GM23338 (cell line): ENCODE results near the gene SOD2. TPM values are rescaled to one million over a fixed set of nuclear protein-coding genes. Genes with fewer than 3 reads are reported as not detected.
"Not testable (repeated sequence)": the region's sequence is repeated elsewhere in the genome, so short reads cannot be mapped to it uniquely, and the experiment has no call there.

Experiments
- ATAC-seq: fragments of 200-7000 bp; cut with Tn5 transposase; 3 replicates; pipeline ENCODE4 v1.9.1; 2020
- DNase-seq: peaks from one replicate; pipeline ENCODE4 v3.0.0-alpha.2; 2015; ENCODE audit warnings: low spot score
- H2AFZ ChIP-seq: fragments of 200-600 bp; sonication (generic); 2 replicates; pipeline ENCODE4 v1.8.0; 2016; ENCODE audit warnings: antibody characterized with exemption, mild to moderate bottlenecking, moderate library complexity
- H3F3A ChIP-seq: fragments of 200-600 bp; sonication (generic); replicated peaks from 2 replicates; pipeline ENCODE4 v1.8.0; 2017; ENCODE audit warnings: antibody characterized with exemption, mixed run types, low read depth
- H3K27ac ChIP-seq: fragments of 200-600 bp; sonication (generic); 2 replicates; pipeline ENCODE4 v1.6.1; 2016; ENCODE audit warnings: low read depth
- H3K27me3 ChIP-seq: fragments of 200-600 bp; sonication (generic); 2 replicates; pipeline ENCODE4 v1.8.0; 2016; ENCODE audit warnings: mild to moderate bottlenecking, mixed run types, moderate library complexity; ENCODE audit not compliant: insufficient read depth
- H3K36me3 ChIP-seq: fragments of 200-600 bp; sonication (generic); 2 replicates; pipeline ENCODE4 v1.8.0; 2016; ENCODE audit warnings: mild to moderate bottlenecking; ENCODE audit not compliant: insufficient read depth
- H3K4me1 ChIP-seq: fragments of 200-600 bp; sonication (generic); 2 replicates; pipeline ENCODE4 v1.8.0; 2016; ENCODE audit warnings: mild to moderate bottlenecking, moderate library complexity; ENCODE audit not compliant: insufficient read depth
- H3K4me2 ChIP-seq: fragments of 200-600 bp; sonication (generic); 2 replicates; pipeline ENCODE4 v1.7.1; 2017; ENCODE audit warnings: mixed run types
- H3K4me3 ChIP-seq: fragments of 200-600 bp; sonication (generic); 2 replicates; pipeline ENCODE4 v1.6.1; 2016; ENCODE audit warnings: mixed run types
- H3K79me2 ChIP-seq: fragments of 200-600 bp; sonication (generic); replicated peaks from 2 replicates; pipeline ENCODE4 v1.8.0; 2017; ENCODE audit warnings: mild to moderate bottlenecking; ENCODE audit not compliant: insufficient read depth
- H3K9me2 ChIP-seq: fragments of 200-600 bp; sonication (generic); 2 replicates; pipeline ENCODE4 v1.8.0; 2017; ENCODE audit not compliant: insufficient read depth
- H4K20me1 ChIP-seq: fragments of 200-600 bp; sonication (generic); replicated peaks from 2 replicates; pipeline ENCODE4 v1.8.0; 2017; ENCODE audit warnings: mild to moderate bottlenecking; ENCODE audit not compliant: insufficient read depth
- H3K27ac Mint-ChIP-seq: 2 replicates; pipeline ENCODE4 v1.8.0; 2020; ENCODE audit warnings: inconsistent platforms, mild to moderate bottlenecking, moderate library complexity, mixed read lengths
- H3K27me3 Mint-ChIP-seq: 3 replicates; pipeline ENCODE4 v1.8.0; 2022; ENCODE audit warnings: low read depth, mild to moderate bottlenecking, moderate library complexity, mixed read lengths, inconsistent platforms; ENCODE audit not compliant: insufficient read depth, poor library complexity
- H3K36me3 Mint-ChIP-seq: 3 replicates; pipeline ENCODE4 v1.8.0; 2021; ENCODE audit warnings: low read depth, mild to moderate bottlenecking, inconsistent platforms, moderate library complexity, mixed read lengths
- H3K4me1 Mint-ChIP-seq: 3 replicates; pipeline ENCODE4 v1.8.0; 2020; ENCODE audit warnings: mild to moderate bottlenecking, inconsistent platforms, mixed read lengths
- H3K4me3 Mint-ChIP-seq: 3 replicates; pipeline ENCODE4 v1.8.0; 2021; ENCODE audit warnings: moderate library complexity, mild to moderate bottlenecking, inconsistent platforms, mixed read lengths
- H3K9me3 Mint-ChIP-seq: 3 replicates; pipeline ENCODE4 v1.8.0; 2020; ENCODE audit warnings: moderate library complexity, mild to moderate bottlenecking, inconsistent platforms, mixed read lengths
- CREB1 ChIP-seq: fragments of 250-450 bp; sonication (Bioruptor Pico); IDR thresholded peaks from 2 replicates; pipeline ENCODE4 v1.5.0; 2020; ENCODE audit warnings: low read depth, mild to moderate bottlenecking, moderate library complexity
- EZH2 ChIP-seq: fragments of 200-600 bp; sonication (generic); IDR thresholded peaks from one replicate; pipeline ENCODE4 v1.8.0; 2017; ENCODE audit warnings: antibody characterized with exemption, mild to moderate bottlenecking, low read depth; ENCODE audit not compliant: unreplicated experiment
- EZH2phosphoT487 ChIP-seq: fragments of 200-600 bp; sonication (generic); IDR thresholded peaks from one replicate; pipeline ENCODE4 v1.8.1; 2018; ENCODE audit warnings: antibody characterized with exemption; ENCODE audit not compliant: unreplicated experiment
- NANOG ChIP-seq: IDR thresholded peaks from 2 replicates; pipeline ENCODE4 v1.6.1; 2016; ENCODE audit warnings: antibody characterized with exemption, borderline replicate concordance
- POLR2AphosphoS5 ChIP-seq: IDR thresholded peaks from 2 replicates; pipeline ENCODE4 v1.6.1; 2016; ENCODE audit warnings: antibody characterized with exemption, low read depth
- STAT1 ChIP-seq: IDR thresholded peaks from one replicate; pipeline ENCODE4 v1.6.1; 2016; ENCODE audit warnings: antibody characterized with exemption; ENCODE audit not compliant: unreplicated experiment
- ZNF114 ChIP-seq: fragments of 250-450 bp; sonication (Bioruptor Pico); IDR thresholded peaks from 2 replicates; pipeline ENCODE4 v1.5.0; 2020; ENCODE audit warnings: mild to moderate bottlenecking, moderate library complexity
- ZNF331 ChIP-seq: fragments of 250-450 bp; sonication (Bioruptor Pico); IDR thresholded peaks from 2 replicates; pipeline ENCODE4 v1.5.0; 2020; ENCODE audit warnings: low read depth, mild to moderate bottlenecking, moderate library complexity
- polyA plus RNA-seq: library from polyadenylated mRNA; unstranded; fragments of >200 nt; fragmentation: Nextera tagmentation; extraction: Ambion mirVana; gene quantifications from 2 replicates; pipeline ENCODE4 v1.2.1, GENCODE V29; 2016
- total RNA-seq: library from RNA; depleted of rRNA; stranded (reverse); fragments of >200 nt; shearing (Covaris generic); gene quantifications from 2 replicates; pipeline ENCODE4 v1.2.3, GENCODE V29; 2014
- TF ChIP-seq, protein P1 (sequence below): fragments of 250-450 bp; sonication (Bioruptor Pico); IDR thresholded peaks from 2 replicates; pipeline ENCODE4 v1.5.0; 2020; ENCODE audit warnings: mild to moderate bottlenecking, moderate library complexity
- TF ChIP-seq, protein P2 (sequence below): IDR thresholded peaks from one replicate; pipeline ENCODE4 v1.6.1; 2018; ENCODE audit warnings: antibody characterized with exemption; ENCODE audit not compliant: unreplicated experiment
- TF ChIP-seq, protein P3 (sequence below), 2 experiments: fragments of 200-600 bp in 1 of 2; sonication (generic) in 1 of 2; conservative IDR thresholded peaks; 2 replicates each; pipeline versions ENCODE4 v1.5.1 to v1.6.1; 2016 to 2017; ENCODE audit warnings: antibody characterized with exemption in 2 of 2, low read depth in 2 of 2, mild to moderate bottlenecking in 2 of 2, moderate library complexity in 1 of 2

Gene SOD2
- total and polyA plus RNA-seq, 2 experiments from 2014 or later, result 44.1 to 73.0 TPM

DNA sequence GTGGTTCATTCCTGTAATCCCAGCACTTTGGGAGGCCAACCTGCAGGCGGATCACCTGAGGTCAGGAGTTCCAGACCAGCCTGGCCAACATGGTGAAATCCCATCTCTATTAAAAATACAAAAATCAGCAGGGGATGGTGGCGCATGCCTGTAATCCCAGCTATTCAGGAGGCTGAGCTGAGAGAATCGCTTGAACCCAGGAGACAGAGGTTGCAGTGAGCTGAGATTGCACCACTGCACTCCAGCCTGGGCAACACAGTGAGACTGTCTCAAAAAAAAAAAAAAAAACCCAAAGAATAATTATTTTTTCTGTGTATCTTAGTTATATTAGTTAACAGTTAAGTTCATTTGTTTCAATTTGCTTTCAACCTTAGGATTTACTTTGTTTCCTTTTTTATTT lies 32.2 kb upstream of the SOD2 start:
- not testable (repeated sequence) for H3K36me3 ChIP-seq, H3K27ac Mint-ChIP-seq, ATAC-seq, H3K9me3 Mint-ChIP-seq, H3F3A ChIP-seq, H3K27ac ChIP-seq, H3K27me3 ChIP-seq, H3K4me3 ChIP-seq, H3K9me2 ChIP-seq, H2AFZ ChIP-seq, DNase-seq
- H3K4me1 Mint-ChIP-seq, result peaks cover 11% of the 10 kb centered on the region
- H3K27me3 Mint-ChIP-seq, result peaks cover 13% of the 10 kb centered on the region
- peaks cover 32% of the 10 kb centered on the region; the same call in 2 of the 3 replicates for H3K36me3 Mint-ChIP-seq
- Histone ChIP-seq H3K4me1 (peaks cover 19% of the 10 kb centered on the region), H3K79me2 (peaks cover 81% of the 10 kb centered on the region), H3K4me2 (peak overlapping the region; percentile 81; the same call in 1 of the 2 replicates), H4K20me1 (peaks cover 24% of the 10 kb centered on the region)
- peak overlapping the region; percentile 99 for H3K4me3 Mint-ChIP-seq

DNA sequence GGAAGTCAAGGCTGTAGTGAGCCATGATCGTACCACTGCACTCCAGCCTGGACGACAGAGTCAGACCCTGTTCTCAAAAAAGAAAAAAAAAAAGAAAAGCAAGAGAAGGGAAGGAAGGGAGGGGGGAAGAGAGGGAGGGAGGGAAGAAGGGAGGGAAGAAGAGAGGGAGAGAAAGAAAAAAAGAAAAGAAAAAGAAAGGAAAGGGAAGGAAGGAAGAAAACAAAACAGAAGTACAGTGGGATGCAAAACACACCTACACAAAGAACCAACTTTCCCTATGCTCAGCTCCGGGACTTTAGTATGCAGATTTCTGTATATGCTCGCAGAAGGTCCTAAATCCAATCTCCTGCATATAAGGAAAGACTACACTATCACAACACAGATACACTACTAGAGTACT lies 31.7 kb upstream of the SOD2 start:
- Histone ChIP-seq H3K79me2 (peaks cover 78% of the 10 kb centered on the region), H2AFZ (no peak overlapping the region), H3K27ac (no peak overlapping the region), H3K4me3 (no peak overlapping the region), H3K4me2 (no peak overlapping the region), H3K27me3 (no peaks in the 10 kb centered on the region), H3F3A (0 out of 2 replicates have a peak, but pooled peaks cover 3% of the 10 kb centered on the region), H3K9me2 (no peaks in the 10 kb centered on the region), H3K4me1 (peaks cover 19% of the 10 kb centered on the region), H3K36me3 (no peaks in the 10 kb centered on the region), H4K20me1 (peaks cover 22% of the 10 kb centered on the region)
- ATAC-seq, result no peak
- H3K27ac Mint-ChIP-seq, result no peak overlapping the region
- H3K4me1 Mint-ChIP-seq, result peaks cover 10% of the 10 kb centered on the region
- DNase-seq, result no peak
- peaks cover 13% of the 10 kb centered on the region for H3K27me3 Mint-ChIP-seq
- H3K4me3 Mint-ChIP-seq, result peak overlapping the region; percentile 99; the same call in 2 of the 3 replicates
- H3K36me3 Mint-ChIP-seq, result peaks cover 32% of the 10 kb centered on the region; the same call in 2 of the 3 replicates
- H3K9me3 Mint-ChIP-seq, result no peaks in the 10 kb centered on the region
- TF ChIP-seq STAT1 (no peak), ZNF331 (CRISPR knock-in tag) (no peak), NANOG (no peak), EZH2 (no peak), CREB1 (CRISPR knock-in tag) (no peak), POLR2AphosphoS5 (no peak), EZH2phosphoT487 (no peak), ZNF114 (CRISPR knock-in tag) (no peak)
- TF ChIP-seq, protein P1, sequence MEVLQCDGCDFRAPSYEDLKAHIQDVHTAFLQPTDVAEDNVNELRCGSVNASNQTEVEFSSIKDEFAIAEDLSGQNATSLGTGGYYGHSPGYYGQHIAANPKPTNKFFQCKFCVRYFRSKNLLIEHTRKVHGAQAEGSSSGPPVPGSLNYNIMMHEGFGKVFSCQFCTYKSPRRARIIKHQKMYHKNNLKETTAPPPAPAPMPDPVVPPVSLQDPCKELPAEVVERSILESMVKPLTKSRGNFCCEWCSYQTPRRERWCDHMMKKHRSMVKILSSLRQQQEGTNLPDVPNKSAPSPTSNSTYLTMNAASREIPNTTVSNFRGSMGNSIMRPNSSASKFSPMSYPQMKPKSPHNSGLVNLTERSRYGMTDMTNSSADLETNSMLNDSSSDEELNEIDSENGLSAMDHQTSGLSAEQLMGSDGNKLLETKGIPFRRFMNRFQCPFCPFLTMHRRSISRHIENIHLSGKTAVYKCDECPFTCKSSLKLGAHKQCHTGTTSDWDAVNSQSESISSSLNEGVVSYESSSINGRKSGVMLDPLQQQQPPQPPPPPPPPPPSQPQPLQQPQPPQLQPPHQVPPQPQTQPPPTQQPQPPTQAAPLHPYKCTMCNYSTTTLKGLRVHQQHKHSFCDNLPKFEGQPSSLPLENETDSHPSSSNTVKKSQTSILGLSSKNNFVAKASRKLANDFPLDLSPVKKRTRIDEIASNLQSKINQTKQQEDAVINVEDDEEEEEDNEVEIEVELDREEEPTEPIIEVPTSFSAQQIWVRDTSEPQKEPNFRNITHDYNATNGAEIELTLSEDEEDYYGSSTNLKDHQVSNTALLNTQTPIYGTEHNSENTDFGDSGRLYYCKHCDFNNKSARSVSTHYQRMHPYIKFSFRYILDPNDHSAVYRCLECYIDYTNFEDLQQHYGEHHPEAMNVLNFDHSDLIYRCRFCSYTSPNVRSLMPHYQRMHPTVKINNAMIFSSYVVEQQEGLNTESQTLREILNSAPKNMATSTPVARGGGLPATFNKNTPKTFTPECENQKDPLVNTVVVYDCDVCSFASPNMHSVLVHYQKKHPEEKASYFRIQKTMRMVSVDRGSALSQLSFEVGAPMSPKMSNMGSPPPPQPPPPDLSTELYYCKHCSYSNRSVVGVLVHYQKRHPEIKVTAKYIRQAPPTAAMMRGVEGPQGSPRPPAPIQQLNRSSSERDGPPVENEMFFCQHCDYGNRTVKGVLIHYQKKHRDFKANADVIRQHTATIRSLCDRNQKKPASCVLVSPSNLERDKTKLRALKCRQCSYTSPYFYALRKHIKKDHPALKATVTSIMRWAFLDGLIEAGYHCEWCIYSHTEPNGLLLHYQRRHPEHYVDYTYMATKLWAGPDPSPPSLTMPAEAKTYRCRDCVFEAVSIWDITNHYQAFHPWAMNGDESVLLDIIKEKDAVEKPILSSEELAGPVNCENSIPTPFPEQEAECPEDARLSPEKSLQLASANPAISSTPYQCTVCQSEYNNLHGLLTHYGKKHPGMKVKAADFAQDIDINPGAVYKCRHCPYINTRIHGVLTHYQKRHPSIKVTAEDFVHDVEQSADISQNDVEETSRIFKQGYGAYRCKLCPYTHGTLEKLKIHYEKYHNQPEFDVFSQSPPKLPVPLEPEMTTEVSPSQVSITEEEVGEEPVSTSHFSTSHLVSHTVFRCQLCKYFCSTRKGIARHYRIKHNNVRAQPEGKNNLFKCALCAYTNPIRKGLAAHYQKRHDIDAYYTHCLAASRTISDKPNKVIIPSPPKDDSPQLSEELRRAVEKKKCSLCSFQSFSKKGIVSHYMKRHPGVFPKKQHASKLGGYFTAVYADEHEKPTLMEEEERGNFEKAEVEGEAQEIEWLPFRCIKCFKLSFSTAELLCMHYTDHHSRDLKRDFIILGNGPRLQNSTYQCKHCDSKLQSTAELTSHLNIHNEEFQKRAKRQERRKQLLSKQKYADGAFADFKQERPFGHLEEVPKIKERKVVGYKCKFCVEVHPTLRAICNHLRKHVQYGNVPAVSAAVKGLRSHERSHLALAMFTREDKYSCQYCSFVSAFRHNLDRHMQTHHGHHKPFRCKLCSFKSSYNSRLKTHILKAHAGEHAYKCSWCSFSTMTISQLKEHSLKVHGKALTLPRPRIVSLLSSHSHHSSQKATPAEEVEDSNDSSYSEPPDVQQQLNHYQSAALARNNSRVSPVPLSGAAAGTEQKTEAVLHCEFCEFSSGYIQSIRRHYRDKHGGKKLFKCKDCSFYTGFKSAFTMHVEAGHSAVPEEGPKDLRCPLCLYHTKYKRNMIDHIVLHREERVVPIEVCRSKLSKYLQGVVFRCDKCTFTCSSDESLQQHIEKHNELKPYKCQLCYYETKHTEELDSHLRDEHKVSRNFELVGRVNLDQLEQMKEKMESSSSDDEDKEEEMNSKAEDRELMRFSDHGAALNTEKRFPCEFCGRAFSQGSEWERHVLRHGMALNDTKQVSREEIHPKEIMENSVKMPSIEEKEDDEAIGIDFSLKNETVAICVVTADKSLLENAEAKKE (CRISPR knock-in tag), result no peak
- TF ChIP-seq, protein P2, sequence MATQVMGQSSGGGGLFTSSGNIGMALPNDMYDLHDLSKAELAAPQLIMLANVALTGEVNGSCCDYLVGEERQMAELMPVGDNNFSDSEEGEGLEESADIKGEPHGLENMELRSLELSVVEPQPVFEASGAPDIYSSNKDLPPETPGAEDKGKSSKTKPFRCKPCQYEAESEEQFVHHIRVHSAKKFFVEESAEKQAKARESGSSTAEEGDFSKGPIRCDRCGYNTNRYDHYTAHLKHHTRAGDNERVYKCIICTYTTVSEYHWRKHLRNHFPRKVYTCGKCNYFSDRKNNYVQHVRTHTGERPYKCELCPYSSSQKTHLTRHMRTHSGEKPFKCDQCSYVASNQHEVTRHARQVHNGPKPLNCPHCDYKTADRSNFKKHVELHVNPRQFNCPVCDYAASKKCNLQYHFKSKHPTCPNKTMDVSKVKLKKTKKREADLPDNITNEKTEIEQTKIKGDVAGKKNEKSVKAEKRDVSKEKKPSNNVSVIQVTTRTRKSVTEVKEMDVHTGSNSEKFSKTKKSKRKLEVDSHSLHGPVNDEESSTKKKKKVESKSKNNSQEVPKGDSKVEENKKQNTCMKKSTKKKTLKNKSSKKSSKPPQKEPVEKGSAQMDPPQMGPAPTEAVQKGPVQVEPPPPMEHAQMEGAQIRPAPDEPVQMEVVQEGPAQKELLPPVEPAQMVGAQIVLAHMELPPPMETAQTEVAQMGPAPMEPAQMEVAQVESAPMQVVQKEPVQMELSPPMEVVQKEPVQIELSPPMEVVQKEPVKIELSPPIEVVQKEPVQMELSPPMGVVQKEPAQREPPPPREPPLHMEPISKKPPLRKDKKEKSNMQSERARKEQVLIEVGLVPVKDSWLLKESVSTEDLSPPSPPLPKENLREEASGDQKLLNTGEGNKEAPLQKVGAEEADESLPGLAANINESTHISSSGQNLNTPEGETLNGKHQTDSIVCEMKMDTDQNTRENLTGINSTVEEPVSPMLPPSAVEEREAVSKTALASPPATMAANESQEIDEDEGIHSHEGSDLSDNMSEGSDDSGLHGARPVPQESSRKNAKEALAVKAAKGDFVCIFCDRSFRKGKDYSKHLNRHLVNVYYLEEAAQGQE, result no peak
- TF ChIP-seq, protein P3, sequence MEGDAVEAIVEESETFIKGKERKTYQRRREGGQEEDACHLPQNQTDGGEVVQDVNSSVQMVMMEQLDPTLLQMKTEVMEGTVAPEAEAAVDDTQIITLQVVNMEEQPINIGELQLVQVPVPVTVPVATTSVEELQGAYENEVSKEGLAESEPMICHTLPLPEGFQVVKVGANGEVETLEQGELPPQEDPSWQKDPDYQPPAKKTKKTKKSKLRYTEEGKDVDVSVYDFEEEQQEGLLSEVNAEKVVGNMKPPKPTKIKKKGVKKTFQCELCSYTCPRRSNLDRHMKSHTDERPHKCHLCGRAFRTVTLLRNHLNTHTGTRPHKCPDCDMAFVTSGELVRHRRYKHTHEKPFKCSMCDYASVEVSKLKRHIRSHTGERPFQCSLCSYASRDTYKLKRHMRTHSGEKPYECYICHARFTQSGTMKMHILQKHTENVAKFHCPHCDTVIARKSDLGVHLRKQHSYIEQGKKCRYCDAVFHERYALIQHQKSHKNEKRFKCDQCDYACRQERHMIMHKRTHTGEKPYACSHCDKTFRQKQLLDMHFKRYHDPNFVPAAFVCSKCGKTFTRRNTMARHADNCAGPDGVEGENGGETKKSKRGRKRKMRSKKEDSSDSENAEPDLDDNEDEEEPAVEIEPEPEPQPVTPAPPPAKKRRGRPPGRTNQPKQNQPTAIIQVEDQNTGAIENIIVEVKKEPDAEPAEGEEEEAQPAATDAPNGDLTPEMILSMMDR (conservative IDR thresholded peaks at IDR 0.05; ENCODE audit: low read depth in 2 of 2), result no peak
